DMS114 treated with DMSO at 0.1 percent for 48 hours (cell line): ENCODE measurements around the gene U2AF1.
"Not testable (repeated sequence)": the region's sequence is repeated elsewhere in the genome, so short reads cannot be mapped to it uniquely, and the experiment has no call there.

ENCODE experiments used
- DNase-seq: peaks from one replicate; lab custom pipeline; 2025; ENCODE audit not compliant: unreplicated experiment; lab: John Stamatoyannopoulos, UW

Gene U2AF1

DNA sequence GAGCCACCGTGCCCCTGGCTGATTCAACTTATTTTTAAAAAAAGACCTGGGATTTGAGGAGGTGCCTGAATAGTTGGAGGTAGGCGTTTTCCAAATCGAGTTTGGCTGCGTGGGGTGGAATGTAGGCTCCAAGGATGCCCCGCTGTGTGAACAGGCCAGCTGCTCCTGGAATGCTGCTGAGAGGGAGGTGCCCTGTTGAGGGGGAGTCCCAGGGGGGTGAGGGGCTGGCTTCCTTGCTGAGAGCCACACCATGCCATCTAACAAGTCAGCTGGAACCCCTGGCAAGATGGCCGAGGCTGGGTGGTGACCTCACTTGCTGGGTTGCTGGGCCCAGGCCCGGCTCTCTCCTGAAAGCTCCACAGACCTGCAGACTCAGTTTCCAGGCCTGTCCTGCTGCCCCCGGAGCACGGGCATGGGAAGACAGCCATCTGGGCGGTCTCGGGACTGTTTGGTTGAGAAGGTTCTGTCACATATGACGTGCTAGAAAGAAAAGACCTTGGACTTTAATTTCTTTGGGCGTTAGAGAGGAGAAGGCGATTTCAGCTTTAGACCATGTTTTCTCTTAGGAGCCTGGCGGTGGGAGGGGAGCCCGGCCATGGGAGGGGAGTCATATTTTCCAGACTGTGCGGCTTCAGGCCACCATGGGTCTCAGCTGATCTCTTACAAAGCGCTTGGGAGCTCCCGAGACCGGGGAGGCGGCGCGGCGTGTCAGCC lies 24.6 kb downstream of the U2AF1 start:
- not testable (repeated sequence) for DNase-seq

DNA sequence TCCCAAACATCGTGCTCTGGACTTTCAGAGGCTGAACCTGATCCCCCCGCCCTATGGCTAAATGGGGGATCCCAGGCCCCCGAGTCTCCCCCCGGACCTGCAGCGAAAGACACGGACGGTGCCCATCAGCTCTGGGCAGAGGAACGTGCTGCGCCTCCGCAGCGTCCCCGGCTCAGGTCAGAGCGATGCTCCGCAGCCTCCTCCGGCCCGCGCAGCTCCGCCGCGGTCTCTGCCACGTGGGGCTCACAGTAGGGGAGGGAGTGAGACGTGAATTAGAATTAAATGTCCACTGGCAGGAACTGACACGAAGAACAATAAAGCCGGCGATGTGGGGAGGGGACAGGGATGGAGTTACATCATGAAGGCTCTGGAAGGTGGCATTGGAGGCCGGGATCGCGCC lies 30.7 kb downstream of the U2AF1 start:
- DNase-seq = not testable (repeated sequence)

DNA sequence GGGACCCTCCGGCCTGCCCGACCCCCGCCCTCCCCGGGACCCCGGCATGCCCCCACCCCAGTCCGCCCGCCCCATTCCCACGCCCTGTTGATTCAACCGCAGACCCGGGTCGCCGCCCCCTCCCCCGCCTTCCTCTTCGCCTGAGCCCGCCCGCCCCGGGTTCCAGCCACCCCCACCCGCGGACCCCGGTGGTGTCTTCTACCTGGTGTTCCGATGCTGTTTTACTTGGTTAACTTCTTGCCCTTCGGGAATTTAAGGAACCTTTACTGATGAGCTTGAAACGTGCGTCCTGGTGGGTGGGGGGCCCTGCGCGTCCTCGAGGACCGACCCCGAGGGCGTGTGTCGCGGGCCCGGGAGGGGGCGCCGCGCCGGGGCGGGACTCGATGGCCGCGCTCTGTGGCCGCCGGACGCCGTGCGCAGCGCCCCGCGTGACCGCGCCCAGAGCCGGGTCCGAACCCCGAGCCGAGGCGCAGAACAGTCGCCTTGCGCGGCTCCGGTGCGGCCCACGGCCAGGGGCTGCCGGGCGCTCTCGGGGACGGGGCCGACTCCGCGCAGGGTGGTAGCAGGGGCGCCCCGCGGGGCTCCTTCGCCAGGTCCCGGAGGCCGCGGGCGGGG lies 31.2 kb downstream of the U2AF1 start:
- DNase-seq = not testable (repeated sequence)

DNA sequence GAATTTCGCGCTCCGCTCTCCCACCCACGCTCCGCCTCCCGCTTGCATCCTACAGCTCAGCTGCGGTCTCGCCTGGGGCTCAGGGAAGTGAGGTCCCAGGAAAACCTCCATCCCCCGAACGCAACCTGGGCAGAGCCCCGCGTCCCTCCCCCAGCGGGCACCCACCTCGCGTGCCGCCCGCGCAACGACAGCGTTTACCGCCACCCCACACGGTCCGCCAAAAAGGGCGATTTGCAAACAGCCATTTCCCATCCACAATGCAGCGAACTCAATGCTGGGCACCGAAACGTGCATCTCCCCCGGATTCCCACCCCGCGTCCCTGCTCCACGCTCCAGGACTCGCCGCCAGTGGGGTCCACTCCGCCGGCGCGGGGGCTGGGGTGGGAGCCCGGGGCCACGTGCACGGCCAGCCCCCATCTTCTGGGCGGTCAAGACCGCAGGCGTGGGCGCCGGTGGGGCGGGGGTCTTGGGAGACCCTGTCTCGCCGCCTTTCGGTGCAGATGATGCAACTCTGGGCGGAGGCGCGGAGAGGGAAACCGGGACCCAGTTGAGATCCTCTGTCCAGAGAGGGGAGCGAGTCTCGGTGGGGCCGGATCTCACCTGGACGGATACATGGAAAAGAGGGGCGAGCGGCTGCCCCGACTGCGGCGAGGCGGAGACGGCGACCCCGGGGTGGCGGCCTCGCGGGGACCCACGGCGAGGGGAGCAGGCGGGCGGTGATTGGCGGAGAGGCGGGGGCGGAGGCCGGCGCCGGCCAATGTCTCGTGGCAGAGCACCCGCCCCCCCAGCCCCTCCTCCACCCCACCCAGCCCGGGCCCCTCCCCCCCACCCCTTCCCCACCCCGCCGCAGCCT lies 32.0 kb downstream of the U2AF1 start, which contains the start of gene CBS:
Gene CBS, minus strand, starts transcription at position 666 of the 853 bp plus-strand sequence. CDS start 3,642 bp downstream, outside the sequence.
- not testable (repeated sequence) for DNase-seq

DNA sequence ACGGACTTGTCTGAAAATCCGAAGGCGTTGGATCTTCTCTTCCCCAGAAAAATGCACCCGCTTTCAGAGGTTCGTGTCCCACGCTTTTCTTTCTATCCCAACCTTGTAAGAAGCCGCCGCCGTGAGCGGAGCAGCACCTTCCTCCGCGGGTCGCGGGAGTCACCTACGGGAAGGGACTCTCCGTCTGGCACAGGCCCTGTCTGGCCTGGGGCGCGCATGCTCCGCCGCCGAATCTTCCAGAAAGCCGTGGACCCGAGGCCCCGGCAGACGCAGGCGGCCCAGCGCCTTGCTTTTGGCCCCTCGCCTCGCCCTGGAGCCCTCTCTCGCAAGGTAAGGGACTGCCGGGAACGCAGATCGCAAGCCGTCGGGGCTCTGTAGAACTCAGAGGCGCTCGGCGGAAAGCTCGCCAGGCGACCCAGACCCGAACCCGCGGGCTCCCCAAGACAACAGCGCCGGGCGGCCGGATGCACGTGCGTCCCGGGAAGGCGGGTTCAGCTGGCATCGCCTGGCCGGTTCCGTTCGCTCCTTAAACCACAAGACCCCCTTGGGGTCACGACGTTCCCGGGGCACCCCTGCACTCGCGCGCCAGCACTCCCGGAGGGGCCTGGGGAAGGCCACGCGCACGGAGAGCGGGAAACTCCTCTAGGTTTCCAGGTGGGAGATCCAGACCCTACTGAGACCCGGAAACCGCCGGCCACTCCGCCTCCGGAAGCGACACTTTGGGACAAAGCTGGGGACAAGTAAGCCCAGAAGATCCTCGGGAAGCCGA lies 32.8 kb downstream of the U2AF1 start:
- DNase-seq = not testable (repeated sequence)

DNA sequence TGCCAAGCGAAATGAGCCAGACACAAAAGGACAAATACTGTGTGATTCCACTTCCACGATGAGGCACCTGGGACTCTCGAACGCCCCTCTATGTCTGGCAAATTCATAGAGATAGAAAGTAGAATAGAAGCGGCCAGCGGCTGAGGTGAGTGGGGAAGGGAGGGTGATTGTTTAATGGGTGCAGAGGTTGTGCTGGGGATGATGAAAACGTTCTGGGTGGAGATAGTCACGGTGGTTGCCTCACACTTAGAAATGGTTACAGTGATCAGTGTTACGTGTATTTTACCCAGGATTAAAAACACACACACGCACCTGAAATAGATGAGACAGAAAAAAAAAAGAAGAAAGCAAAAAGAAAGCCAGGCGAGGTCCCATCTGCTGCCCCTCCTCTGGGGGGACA lies 34.6 kb downstream of the U2AF1 start:
- not testable (repeated sequence) for DNase-seq

DNA sequence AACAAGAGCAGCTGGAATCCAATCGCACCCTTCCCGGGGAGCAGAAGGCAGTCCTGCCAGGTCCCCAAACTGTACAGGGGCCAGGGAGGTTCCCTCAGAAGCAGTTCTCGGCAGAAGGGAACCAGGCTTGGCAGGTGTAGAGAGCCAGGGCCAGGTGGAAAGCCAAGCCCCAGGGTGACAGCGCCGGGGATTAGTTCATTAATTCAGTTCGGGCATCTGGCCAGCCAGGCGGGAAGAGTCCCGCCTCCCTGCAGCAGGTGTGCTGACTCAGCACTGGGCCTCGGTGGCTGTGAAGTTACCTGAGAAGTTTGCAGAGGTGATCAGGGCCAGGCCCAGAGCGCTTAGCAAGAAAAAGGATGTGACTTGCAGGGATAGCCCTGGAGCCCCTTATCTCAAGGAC lies 37.7 kb downstream of the U2AF1 start:
- not testable (repeated sequence) for DNase-seq

DNA sequence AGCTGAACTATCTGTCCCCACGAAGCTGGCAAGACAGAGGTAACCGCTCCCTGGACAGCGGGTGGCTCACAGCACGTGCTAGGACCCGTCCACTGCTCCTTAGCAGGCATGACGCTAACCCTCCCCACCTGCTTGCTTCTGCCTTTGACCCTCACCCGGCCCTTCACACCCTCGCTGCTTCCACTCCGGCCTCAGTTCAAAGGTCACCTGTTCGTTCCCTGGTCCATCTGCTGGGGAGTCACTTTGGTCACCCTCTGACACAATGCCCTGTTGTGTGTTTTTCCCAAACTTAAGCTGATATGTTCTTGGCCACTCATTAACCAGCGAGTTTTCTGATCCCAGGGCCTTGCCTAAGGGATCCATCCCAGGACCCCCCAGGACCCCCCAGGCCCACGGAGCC lies 39.3 kb downstream of the U2AF1 start:
- DNase-seq = not testable (repeated sequence)

DNA sequence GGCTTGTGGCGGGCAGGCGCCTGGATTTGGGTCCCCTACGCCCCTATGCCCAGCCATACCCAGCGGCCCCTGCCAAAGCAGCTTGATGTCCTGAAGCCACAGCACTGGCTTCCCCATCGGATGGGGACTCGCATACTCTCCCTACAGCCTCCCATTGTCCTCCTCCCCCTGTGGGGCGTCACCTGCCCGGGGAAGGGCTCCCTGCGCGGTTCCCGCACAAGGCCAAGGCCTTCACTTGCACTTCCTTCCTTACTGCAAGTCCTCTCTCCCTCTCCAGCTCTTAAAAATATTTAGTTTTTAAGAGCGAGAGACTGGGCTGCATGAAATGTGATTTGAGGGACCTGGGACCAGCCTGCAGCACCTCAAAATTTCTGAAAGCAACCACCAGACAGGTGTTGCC lies 40.7 kb downstream of the U2AF1 start:
- not testable (repeated sequence) for DNase-seq

DNA sequence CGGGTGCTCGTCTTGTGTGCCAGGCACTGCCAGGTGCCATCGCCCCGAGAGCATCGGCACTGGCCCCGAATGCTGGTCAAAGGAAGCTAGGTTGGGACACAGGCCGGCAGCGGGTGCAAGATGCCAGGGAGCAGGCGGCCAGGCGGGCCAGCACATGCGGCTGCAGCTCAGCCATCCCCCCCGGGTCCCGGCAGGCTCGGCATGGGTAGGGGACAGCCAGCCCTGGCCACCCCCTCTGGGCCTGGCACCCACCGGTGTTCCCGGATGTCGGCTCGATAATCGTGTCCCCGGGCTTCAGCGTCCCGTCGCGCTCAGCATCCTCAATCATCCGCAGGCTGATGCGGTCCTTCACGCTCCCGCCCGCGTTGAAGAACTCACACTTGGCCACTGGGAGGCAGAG lies 41.4 kb downstream of the U2AF1 start:
- not testable (repeated sequence) for DNase-seq

DNA sequence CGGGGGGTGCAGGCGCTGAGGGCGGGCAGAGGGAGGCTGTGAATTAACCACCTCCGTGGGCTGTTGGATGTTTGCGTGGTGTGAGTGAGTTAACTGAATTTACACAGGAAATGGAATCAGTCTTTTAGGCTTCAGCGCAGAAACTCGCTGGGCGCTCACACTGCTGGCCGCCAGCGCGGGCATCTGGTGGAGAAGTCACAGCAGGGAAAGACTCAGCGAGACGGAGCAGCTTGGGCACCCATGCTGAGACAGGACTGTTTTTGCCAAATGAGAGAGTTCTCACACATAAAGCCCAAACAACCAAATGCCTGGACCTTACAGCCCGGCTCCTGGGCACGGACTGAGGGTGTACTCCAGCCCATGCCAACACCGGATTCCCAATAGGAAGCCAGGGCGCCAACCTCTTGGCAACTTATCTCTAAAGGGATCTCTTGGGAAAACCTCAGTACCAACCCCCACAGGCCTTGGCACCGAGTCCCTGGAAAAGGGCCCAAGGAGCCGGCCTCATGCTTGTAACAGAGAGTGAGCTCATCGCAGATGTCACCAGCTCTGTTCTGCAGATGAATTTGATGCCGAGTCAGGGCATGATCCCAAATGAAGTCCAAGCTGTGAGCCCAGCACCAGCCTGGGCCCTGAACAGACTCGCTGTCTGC lies 43.0 kb downstream of the U2AF1 start:
- not testable (repeated sequence) for DNase-seq

DNA sequence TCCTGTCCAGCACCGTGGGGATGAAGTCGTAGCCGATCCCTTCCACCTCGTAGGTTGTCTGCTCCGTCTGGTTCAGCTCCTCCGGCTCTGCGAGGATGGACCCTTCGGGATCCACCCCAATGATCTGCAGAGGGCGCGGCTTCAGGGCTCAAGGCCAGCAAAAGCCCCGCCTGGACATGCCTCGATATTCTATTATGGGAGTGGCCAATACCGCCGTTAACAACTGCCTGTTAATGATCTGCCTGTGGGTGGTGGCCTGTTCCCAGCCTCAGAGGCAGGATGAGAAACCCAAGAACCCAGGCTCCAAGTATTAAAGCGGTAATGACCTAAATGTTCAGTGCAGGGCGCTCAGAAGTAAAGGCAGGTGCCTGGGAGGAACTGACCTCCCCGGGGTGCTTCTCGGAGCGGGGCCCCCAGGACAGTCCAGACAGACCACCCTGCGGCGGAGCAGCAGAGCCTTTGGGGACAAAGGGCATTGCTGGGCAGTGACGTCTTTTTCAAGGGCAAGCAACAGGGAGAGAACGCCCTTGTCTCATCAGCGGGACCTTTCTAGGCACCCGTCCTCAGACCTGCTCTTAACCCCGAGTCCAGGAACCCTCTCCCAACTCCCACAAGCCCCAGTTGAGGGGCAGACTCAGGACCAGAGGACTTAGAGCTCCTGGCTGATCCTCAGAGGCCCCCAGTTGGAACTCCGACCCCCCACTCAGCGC lies 44.3 kb downstream of the U2AF1 start:
- DNase-seq = not testable (repeated sequence)

DNA sequence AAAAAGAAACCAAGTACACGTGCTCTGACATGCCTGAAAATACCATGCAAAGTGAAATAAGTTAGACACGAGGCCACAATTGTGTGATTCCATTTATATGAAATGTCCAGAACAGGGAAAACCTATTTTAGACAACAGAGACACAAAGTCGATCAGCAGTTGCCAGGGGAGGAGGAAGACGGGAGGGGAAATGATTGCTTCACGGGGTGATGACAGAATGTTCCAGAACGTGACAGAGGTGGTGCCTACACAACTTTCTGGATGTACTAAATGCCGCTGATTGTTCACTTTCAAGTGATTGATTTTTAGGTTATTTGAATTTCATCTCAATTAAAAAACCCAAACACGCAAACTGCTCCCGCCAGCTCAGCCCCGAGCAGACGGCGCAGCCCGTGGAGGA lies 54.3 kb downstream of the U2AF1 start:
- DNase-seq = not testable (repeated sequence)

DNA sequence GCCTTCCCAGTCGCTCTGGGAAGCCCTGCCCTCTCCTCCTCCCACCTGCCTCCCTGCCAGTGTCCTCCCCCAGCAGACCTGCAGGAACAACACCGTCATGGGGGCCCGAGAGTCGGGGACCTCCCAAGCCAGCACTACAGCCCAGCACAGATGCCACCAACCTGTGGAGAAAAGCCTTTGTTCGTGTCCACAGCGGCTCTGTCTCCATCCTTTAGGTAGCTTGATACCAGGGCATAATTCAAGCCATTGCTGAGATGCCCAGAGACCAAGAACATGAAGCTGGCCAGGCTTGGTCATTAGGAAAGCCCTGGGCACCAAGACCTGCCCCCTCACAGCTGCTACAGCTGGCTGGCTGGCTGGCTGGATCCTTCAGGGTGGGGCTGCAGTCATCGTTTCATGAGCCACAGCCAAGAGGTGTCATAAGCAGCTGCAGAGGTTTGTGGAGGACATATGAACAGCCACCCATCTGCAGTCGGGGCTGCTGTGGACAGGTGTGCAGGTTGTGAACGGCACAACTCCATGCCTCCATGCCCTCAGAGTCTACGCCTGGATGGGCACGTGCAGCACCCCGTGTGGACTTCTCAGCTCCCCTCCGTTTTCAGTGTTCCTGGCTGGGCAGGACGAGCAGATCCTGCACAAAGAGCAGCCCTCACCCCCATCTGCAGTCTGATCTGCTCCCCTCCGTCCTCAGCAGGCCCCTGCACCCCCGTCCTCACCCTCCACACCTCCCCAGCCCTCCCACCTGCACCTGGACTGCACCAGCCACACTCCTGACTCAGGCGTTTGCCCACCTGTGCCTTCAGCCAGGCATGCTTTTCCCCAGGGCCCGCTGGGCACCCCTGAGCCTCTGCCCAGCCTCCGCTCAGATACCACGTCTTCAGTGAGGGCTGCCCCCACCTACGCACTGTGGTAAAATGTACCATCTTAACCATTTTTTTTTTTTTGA lies 61.2 kb downstream of the U2AF1 start:
- DNase-seq = not testable (repeated sequence)

DNA sequence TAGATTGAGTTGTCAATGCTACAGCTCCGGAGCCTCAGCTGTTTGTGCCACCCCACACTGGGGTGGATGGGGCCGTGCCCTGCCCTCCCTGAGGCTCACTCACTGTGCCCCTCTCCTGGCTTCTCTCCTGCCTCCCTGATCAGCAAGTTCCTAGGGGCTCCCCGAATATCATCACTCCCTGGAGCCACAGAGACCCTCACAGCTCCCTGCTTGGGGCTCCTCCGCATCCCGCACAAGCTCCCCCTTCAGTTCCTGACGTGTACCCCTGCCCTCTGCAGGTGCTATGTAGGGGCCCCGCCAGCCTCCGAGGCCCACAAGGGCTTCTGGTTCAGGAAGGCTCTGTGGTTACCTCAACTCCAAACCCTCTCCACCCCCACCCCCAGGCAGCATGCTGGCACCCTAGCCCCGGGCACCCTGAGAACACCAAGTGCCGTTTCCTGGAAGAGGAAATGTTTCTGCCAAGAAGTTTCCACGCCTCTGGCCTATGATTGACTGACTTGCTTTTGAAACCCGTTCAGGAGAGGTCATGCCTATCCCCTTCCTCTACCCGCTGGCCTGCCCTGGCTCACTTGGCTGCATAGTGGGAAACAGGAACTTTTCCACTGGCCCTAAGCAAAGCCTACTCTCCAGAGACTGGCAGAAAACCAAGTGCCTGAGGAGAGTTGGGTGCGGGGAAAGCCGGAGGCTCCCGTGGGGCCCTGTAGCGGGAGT lies 62.0 kb downstream of the U2AF1 start:
- not testable (repeated sequence) for DNase-seq

DNA sequence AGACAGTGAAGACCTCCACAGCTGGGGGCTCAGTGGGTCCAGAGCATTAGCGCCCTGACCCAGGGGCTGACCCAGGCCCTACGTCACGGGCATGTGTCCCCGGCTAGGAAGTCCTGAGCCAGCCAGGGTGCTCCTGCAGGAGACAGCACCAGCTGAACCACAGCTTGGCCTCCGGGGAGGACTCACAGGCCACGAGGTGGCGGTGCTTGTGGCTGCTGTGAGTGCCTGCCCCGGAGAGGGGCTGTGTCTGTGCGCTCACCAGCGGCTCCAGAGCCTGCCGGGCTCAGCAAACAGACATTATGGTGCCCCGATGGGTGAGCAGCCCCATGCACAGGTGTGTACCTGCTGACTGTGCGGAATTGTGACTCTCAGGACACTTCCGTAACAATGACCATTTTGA lies 62.8 kb downstream of the U2AF1 start:
- not testable (repeated sequence) for DNase-seq

DNA sequence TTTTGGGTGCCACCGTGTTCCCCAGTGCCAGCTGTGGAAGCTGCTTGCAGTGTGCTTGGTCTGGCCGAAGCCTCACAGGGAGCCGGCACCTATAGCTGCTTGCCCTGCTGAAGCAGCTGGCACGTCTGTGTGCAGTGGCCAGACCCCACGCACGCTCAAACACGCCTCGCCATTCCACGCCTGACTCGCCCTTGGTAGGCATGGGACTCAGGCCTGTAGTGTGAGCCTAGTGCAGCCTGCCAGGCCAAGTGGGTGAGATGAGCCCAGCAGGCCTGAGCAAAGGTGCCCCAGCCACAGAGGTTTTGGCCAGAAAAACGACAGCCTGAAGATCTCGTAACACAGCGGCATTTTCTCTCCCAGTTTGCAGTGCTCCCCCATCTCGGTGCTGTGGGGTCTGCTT lies 64.1 kb downstream of the U2AF1 start:
- DNase-seq = not testable (repeated sequence)
